Neural crest cell (in vitro differentiated cells): ENCODE measurements around the gene FOXK2. TPM values are rescaled to one million over a fixed set of nuclear protein-coding genes. Genes with fewer than 3 reads are reported as not detected.

Experiments used
- DNase-seq: peaks from one replicate; pipeline ENCODE4 v3.0.0; 2021; ENCODE audit warnings: low read depth, mixed read lengths, low spot score
- H3K27ac Mint-ChIP-seq: one replicate; pipeline ENCODE4 v1.8.0; 2021; ENCODE audit warnings: mild to moderate bottlenecking, mixed read lengths; ENCODE audit not compliant: unreplicated experiment
- H3K27me3 Mint-ChIP-seq: 2 replicates; pipeline ENCODE4 v1.8.0; 2021; ENCODE audit warnings: low read depth, mild to moderate bottlenecking, mixed read lengths
- H3K36me3 Mint-ChIP-seq: 2 replicates; pipeline ENCODE4 v1.8.0; 2021; ENCODE audit warnings: low read depth, mild to moderate bottlenecking, mixed read lengths
- H3K4me1 Mint-ChIP-seq: 2 replicates; pipeline ENCODE4 v1.8.0; 2021; ENCODE audit warnings: mixed read lengths
- H3K4me3 Mint-ChIP-seq: one replicate; pipeline ENCODE4 v1.8.0; 2021; ENCODE audit warnings: mild to moderate bottlenecking, mixed read lengths
- H3K9me3 Mint-ChIP-seq: 2 replicates; pipeline ENCODE4 v1.8.0; 2021; ENCODE audit warnings: mixed read lengths
- long read RNA-seq: library from polyadenylated mRNA; unstranded; transcript quantifications from one replicate; pipeline ENCODE4 v2.0.0, GENCODE V29; 2020
- total RNA-seq: library from RNA; stranded (reverse); gene quantifications from 2 replicates; pipeline ENCODE4 v1.2.1, GENCODE V29; 2021
- TF ChIP-seq, protein P1 (sequence below): fragments of 200-600 bp; sonication (generic); conservative IDR thresholded peaks from 2 replicates; pipeline ENCODE4 v1.5.0; 2021; ENCODE audit warnings: antibody characterized with exemption, mild to moderate bottlenecking

FOXK2 gene
- total RNA-seq: 84.3 and 92.2 TPM in 2 replicates
- long read RNA-seq, full-length matches to known transcripts: 12 of 31 reads
- long read RNA-seq, partial matches to known transcripts: 15 of 31 reads
- long read RNA-seq, other reads (novel, unspliced or antisense): 4 of 31 reads

DNA sequence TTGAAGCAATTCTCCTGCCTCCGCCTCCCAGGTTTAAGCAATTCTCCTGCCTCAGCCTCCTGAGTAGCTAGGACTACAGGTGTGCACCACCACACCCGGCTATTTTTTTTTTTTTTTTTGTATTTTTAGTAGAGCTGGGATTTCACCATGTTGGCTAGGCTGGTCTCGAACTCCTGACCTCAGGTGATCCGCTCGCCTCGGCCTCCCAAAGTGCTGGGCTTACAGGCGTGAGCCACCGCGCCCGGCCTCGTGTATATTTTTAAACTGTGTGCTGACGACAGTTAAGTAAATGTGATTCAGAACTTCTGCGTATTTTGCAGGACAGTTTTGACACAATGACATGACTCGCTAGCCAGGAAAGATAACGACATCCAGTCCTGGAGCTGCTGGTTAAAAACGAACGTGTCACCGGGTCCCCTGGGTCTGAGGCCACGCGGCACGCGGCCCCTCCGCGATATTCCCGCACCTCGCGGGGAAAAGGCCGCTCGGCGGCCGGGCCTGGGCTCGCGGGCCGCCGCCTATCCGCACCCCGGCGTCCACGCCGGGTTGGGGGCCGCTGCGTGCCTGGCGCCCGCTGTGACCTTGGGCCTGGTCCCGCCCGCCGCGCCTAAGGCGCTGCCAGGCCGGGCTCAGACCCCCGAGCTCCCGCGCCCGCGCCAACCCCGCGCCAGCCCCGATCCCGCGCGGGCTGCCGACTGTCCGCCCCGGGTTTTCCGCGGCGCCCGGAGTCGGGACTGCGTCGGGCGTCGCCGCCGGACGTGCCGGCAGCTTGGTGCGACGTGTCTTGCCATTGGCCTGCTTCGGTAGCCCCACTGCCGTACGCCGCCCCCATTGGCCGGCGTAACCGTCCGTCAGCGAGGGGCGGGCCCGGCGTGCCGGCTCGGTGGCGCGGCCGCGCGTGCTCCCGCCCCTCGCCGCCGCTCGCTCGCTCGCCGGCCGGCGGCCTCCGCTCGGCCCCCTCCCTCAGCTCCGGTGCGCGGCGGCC, at the start of gene FOXK2:
FOXK2 (plus strand) TSS at position 907 of the 985 bp plus-strand sequence. CDS start 157 bp downstream, outside the sequence.
- H3K36me3 Mint-ChIP-seq: peaks cover 2% of the 10 kb centered on the region
- H3K4me3 Mint-ChIP-seq: peak within 1 kb of the TSS; percentile 90
- H3K27ac Mint-ChIP-seq: peak within 1 kb of the TSS; percentile 31
- H3K4me1 Mint-ChIP-seq: peaks cover 22% of the 10 kb centered on the region
- DNase-seq: peak; percentile 91
- TF ChIP-seq, protein P1, sequence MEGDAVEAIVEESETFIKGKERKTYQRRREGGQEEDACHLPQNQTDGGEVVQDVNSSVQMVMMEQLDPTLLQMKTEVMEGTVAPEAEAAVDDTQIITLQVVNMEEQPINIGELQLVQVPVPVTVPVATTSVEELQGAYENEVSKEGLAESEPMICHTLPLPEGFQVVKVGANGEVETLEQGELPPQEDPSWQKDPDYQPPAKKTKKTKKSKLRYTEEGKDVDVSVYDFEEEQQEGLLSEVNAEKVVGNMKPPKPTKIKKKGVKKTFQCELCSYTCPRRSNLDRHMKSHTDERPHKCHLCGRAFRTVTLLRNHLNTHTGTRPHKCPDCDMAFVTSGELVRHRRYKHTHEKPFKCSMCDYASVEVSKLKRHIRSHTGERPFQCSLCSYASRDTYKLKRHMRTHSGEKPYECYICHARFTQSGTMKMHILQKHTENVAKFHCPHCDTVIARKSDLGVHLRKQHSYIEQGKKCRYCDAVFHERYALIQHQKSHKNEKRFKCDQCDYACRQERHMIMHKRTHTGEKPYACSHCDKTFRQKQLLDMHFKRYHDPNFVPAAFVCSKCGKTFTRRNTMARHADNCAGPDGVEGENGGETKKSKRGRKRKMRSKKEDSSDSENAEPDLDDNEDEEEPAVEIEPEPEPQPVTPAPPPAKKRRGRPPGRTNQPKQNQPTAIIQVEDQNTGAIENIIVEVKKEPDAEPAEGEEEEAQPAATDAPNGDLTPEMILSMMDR: no peak
- H3K9me3 Mint-ChIP-seq: no peaks in the 10 kb centered on the region
- no peaks in the 10 kb centered on the region for H3K27me3 Mint-ChIP-seq

DNA sequence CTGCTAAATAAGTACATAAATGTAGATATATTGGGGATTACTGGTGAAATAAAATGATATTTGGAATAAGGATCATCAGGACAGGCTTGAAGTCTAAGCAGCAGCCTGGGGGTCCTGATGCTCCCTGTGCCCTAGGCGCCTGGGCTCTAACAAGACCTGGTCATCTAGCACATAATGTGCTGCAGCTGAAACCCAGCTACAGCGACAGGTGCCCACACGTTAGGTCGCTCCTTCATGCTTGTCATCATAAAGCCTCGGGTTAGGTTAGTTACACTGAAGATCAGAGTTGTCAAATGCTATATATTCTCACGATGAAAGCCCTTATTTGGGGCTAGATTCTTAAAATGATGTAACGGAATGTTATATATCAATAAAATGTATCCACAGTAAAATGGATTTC, 49.5 kb upstream of the FOXK2 start:
- H3K36me3 Mint-ChIP-seq: peaks cover 15% of the 10 kb centered on the region

DNA sequence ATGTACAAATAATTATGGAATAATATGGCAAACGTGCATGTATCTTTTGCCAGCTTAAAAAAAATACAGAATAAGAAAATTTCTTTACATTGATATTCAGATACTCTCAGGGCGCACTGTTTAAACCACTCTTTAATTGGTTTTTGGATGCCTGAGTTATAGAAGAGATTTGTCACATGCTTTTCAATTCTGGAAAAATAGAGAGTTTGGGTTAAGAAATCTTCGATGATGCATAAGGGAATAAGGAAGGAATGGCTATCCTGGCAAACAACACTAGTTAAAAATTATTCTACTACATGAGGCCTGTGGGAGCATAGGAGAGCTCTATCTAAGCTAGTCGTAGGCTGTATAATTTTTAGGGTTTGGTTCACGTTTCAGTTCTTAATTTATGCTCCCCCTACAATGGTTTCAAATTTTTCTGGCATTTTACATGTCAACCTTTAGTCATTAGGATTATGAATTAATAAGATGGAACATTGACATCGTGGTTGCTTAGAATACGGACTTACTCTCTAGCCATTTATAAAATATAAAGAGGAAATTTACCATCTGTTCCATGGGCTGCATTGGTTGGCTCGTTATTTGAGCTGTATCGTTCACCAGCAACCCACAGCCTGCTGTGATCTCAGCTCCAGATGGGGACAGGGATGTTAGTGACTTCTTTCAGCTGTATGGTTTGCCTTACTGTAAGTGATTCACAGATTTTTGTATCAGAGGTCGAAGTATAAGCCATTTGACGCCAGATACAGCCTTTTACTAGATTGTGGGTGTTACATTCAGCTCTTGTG, 45.1 kb upstream of the FOXK2 start:
- Mint-ChIP-seq H3K27ac (no peak overlapping the region), H3K9me3 (no peaks in the 10 kb centered on the region), H3K4me3 (no peak overlapping the region), H3K27me3 (no peaks in the 10 kb centered on the region), H3K4me1 (no peaks in the 10 kb centered on the region), H3K36me3 (peaks cover 6% of the 10 kb centered on the region)
- DNase-seq: no peak
- TF ChIP-seq, protein P1: no peak

More for the DNA sequence above, 49.5 kb upstream of the FOXK2 start:
- no peaks in the 10 kb centered on the region for H3K9me3 Mint-ChIP-seq
- no peak for DNase-seq
- TF ChIP-seq, protein P1: no peak
- H3K4me3 Mint-ChIP-seq: no peak overlapping the region
- no peaks in the 10 kb centered on the region for H3K4me1 Mint-ChIP-seq
- no peak overlapping the region for H3K27ac Mint-ChIP-seq
- H3K27me3 Mint-ChIP-seq: no peaks in the 10 kb centered on the region

DNA sequence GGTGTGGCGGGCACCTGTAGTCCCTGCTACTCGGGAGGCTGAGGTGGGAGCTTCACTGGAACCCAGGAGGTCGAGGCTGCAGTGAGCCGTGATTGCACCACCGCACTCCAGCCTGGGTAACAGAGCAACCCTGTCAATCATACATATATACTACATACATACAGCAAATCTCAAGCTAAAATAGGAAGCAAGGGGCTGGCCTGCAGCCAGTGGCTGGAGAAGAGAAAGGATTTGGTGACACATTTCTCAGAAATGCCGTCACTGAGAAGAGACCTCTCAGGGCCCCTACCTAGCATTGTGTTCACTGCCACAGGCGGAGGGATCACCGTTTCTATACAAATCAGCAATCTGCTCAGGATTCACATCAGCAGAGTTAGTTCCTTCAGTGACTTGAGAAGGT, 44.1 kb upstream of the FOXK2 start:
- TF ChIP-seq, protein P1: no peak
- Mint-ChIP-seq H3K4me3 (no peak overlapping the region), H3K4me1 (no peaks in the 10 kb centered on the region), H3K36me3 (peaks cover 3% of the 10 kb centered on the region), H3K27me3 (no peaks in the 10 kb centered on the region), H3K27ac (no peak overlapping the region), H3K9me3 (no peaks in the 10 kb centered on the region)
- DNase-seq: no peak

DNA sequence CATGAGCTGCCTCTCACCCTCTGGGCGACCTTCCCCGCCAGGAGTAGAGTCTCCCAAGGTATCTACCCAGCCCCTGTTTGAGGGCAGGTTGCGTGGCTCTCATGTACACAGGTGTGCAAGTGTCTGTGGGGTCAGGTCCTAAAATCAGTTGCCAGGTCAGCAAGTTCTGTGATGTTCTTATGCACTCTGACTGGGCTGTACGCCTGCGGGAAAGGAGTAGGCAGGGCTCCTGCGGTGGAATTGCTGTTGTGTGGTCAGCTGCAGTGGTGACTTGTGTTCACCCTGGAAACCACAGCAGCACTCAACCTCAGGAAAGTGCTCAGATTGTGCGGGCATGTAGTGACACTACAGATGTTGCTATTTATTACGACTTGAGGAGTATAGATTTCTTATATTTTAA, 41.6 kb upstream of the FOXK2 start:
- Mint-ChIP-seq H3K9me3 (no peaks in the 10 kb centered on the region), H3K4me3 (no peak overlapping the region), H3K4me1 (no peaks in the 10 kb centered on the region), H3K27me3 (no peaks in the 10 kb centered on the region), H3K36me3 (no peaks in the 10 kb centered on the region), H3K27ac (no peak overlapping the region)
- no peak for DNase-seq
- TF ChIP-seq, protein P1: no peak
